ENCODE measurements around the gene SULT1A3.
A peak's percentile ranks its signal among the peaks of the same experiment; 100 is the strongest.
"Not testable (repeated sequence)": the region's sequence is repeated elsewhere in the genome, so short reads cannot be mapped to it uniquely, and the experiment has no call there.

SULT1A3 gene

DNA sequence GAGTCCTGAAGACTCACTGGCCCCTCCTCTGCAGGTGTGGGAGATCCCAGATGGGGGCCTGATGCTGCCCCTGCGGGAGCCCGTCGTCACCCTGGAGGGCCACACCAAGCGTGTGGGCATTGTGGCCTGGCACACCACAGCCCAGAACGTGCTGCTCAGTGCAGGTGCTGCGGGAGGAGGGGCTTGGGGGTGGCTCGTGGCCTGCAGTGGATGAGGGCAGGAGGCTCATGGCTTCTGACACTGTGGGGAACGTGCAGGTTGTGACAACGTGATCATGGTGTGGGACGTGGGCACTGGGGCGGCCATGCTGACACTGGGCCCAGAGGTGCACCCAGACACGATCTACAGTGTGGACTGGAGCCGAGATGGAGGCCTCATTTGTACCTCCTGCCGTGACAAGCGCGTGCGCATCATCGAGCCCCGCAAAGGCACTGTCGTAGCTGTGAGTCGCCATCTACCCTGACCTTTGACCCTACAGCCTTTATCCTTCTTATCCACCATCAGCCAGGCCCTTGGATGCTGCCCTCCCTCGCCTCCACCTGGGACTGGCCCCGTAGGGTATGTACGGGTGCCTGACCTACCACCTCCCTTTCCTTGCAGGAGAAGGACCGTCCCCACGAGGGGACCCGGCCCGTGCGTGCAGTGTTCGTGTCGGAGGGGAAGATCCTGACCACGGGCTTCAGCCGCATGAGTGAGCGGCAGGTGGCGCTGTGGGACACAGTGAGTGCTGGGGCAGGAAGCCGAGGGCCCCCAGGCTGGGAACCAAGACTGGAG lies 12.1 kb upstream of the SULT1A3 start:
- peak in 4 of 14 donors; percentile 11 to 45 (median 34) for DNase-seq

DNA sequence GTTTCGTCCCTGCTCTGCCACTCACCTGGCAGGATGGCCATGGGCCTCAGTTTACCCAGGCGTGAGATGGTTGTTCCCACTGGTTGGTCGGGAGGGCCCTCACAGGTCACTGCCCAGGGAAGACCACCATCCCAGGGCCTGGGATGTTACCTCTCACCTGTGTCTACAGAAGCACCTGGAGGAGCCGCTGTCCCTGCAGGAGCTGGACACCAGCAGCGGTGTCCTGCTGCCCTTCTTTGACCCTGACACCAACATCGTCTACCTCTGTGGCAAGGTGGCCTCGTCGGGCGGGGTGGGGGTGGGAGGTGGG lies 11.5 kb upstream of the SULT1A3 start:
- no peak for DNase-seq

DNA sequence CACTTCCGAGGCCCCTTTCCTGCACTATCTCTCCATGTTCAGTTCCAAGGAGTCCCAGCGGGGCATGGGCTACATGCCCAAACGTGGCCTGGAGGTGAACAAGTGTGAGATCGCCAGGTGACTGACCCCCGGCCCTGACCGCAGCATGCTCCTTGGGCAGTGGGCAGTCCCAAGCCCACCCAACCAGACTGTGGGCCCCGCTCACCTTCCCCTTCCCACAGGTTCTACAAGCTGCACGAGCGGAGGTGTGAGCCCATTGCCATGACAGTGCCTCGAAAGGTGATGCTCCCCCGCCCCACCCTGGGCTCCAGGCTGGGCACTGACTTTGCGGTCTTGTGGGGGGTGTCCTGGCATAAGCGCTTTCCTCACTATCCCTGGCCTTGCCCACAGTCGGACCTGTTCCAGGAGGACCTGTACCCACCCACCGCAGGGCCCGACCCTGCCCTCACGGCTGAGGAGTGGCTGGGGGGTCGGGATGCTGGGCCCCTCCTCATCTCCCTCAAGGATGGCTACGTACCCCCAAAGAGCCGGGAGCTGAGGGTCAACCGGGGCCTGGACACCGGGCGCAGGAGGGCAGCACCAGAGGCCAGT lies 11.0 kb upstream of the SULT1A3 start:
- no peak for DNase-seq

DNA sequence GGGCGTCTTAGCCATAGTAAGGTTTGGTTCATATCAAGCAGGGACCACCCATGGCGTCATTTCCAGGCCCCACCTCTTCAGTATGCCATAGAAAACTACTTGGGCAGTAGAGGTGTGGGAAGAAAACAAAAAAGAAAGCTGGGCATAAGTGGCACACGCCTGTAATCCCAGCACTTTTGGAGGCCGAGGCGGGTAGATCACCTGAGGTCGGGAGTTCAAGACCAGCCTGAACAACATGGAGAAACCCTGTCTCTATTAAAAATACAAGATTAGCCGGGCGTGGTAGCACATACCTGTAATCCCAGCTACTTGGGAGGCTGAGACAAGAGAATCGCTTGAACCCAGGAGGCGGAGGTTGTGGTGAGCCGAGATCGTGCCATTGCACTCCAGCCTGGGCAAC lies 7.9 kb upstream of the SULT1A3 start:
- DNase-seq = not testable (repeated sequence)

DNA sequence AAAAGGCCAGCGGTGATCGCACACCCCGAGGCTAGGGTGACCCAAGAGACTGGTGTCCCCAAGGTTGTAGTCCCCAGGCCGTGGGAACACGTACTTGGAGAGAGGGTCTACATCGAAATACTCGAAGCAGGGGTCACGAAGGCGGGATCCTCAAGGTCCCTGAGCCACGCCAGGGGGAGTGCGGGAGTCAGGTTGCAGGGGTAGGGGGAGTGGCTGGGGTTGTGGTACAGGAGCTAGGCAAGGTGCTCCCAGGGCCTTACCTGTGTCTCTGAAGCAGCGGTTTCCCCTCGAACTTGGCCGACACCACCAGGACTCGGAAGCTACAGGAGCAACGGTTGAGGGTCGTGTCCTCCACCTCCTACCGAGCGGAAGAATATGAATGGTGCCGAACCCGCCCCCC lies 6.0 kb upstream of the SULT1A3 start:
- DNase-seq = not testable (repeated sequence)

DNA sequence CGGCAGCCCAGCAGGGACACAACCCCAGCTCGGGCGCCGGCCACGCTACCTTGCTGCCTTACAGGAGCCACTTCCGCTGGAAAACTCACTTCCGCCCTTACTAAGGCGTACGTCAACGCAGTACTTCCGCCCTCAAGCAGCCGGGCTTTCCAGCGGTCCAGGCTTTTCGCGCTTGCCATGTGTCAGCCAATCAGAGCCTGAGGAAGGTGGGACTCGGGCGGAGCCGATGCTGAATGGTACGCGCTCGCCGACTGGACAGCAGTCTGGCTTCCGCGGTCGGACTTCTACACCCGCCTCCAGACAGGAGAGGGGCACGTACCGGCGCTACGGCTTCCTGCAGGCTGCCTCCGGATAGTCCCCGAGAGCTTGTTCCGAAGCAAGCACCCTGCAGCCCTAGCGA lies 5.4 kb upstream of the SULT1A3 start, which contains the start of the genes BOLA2B and SLX1A:
BOLA2B (minus strand) TSS at position 52 of the 400 bp plus-strand sequence. CDS start 71 bp downstream, outside the sequence.
SLX1A (plus strand) TSS at position 261 of the 400 bp plus-strand sequence. CDS start 210 bp downstream, outside the sequence.
- DNase-seq = not testable (repeated sequence)

DNA sequence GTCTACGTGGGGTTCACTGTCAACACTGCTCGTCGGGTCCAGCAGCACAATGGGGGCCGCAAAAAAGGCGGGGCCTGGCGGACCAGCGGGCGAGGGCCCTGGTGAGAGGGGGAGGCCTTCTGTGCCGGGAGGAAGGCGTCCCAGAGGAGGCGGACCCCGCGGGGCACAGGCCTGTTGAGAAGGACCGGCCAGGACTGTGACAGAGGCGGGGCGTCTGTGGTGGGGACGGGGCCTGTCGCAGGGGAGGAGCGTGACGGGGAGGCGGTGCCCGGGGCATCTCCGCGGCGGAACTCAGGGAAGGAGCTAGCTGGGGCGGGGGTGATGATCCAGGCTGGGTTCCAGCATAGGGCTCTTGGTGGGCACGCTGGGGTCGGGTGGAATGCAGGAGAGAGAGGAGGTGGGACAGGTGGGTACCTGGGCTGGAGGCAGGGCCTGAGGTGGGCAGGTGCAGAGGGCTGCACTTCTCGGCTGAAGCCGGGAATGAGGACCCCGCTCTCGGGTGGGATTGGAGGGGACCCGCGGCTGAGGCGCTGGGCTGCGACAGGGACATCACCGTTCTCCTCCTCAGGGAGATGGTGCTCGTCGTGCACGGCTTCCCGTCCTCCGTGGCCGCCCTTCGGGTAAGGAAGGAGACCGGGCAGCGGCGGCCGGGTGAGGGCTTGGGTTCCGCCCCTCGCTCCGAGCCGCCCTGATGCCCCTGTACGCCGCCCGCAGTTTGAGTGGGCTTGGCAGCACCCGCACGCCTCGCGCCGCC lies 4.7 kb upstream of the SULT1A3 start:
- DNase-seq = not testable (repeated sequence)

DNA sequence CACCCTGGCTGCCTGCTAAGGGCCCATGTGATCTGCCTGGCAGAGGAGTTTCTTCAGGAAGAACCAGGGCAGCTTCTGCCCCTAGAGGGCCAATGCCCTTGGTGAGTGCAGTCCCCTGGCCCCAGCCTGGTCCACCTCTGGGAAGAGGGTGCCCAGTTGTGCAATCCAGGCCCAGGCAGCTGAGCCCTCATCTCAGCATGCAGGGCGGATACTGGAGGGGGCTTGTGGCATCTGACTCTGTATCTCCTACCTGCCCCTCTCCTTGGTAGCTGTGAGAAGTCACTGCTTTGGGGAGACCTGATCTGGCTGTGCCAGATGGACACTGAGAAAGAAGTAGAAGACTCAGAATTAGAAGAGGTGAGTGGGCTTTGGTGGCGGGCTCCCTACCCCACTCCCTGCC lies 2.1 kb upstream of the SULT1A3 start:
- not testable (repeated sequence) for DNase-seq

DNA sequence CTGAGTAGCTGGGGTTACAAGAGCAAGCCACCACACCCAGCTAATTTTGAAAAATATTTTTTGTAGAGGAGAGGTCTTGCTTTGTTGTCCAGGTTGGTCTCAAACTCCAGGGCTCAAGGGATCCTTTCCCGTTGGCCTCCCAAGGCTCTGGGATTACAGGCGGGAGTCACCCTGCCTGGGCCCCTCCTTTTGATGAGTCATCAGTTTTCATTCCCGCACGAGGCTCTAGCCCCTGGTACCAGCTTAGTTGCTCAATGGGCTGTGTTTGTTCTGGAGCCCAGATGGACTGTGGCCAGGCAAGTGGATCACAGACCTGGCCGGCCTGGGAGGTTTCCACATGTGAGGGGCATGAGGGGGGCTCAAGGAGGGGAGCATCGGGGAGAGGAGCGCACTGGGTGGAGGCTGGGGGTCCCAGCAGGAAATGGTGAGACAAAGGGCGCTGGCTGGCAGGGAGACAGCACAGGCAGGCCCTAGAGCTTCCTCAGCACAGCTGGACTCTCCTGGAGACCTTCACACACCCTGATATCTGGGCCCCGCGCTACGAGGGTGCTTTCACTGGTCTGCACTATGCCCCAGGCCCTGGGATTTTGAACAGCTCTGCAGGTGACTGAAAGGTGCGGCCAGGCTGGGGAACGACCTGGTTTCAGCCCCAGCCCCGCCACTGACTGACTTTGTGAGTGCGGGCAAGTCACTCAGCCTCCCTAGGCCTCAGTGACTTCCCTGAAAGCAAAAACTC lies 721 bp downstream of the SULT1A3 start:
- not testable (repeated sequence) for DNase-seq

DNA sequence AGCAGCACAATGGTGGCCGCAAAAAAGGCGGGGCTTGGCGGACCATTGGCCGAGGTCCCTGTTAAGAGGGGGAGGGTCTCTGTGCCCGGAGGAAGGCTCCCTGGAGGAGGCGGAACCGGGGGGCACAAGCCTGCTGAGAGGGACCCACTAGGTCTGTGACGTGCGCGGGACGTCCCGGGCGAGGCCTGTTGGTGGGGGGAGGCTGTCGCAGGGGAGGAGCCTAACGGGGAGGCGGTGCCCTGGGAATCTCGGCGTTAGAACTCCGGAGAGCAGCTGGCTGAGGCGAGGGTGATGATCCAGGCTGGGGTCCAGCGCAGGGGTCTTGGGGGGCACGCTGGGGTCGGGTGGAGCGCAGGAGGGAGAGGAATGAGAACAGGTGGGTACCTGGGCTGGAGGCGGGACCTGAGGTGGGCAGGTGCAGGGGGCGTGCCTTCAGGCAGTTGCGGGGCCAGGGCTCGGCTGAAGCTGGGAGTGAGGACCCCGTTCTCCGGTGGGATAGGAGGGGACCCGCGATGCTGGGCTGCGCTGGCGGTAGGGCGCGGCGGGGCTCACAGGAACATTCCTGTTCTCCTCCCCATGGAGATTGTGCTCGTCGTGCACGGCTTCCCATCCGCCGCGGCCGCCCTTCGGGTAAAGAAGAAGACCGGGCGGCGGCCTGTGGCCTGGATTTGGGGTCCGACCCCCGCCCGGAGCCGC lies 6.6 kb downstream of the SULT1A3 start:
- DNase-seq = not testable (repeated sequence)

DNA sequence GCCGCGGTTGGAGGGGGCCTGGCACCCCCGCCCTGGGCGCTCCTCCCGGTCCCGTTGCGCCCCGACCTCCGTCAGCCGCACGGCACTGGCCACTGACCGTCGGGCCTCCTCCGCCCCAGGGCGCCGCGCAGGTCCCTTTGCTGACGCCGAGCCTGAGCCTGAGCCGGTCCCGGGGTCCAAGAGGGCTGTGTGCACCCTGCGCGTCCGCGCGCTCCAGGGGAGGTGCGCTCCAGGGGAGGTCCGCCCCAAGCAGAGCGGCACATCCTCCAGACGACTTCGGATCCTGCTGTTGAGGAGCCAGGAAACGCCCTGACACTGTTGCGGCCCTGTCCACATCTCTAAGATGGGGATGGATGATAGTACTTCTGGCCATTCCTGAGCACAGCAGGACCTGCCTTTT lies 7.2 kb downstream of the SULT1A3 start:
- DNase-seq = not testable (repeated sequence)

DNA sequence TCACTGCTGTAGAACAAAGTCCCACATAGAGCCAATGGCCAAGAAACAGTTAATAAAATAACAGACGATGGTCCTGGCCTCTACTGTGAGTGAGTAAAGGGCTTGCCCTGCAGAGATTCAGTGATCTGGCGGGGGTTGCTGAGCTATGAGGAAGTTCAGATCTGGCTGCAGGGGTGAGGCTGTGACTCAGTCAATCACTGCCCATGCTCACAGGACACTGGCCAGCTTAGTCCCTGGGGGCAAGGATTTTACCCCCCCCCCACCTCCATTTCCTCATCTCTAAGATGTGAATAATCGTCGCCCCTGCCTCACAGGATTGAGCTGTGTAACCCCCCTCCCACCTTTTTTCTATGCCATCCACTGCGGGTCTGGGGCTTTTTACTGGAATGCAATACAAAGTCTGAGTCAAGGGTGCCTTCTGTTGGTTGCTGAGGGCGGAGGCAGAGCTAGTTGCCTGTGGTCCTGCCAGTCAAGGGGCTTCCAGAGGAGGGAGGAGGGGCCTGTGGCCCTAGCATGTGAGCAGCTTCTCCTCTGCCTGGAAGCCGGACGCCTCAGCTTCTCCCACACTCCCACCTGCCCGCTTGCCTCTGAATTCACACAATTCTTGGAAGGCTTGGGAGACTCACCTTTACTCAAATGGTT lies 8.1 kb downstream of the SULT1A3 start:
- not testable (repeated sequence) for DNase-seq

DNA sequence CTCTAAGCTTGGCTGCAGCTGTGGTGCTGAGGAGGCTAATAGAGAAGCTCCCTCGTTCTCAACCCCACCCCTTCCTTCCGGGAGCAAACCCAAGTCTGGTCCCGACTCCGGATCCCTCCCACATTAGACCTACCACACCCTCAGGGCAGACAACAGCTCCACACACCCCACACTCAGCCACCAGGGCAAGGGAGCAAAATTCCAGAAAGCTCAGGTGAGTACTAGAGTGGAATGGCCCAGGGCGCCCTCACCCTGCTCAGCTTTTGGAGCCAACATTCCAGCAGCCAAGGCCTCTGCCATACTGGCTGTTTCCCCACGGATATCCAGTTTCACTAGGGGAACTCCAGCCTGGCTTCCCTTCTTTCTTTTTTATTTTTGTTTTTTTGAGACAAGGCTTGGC lies 10.0 kb downstream of the SULT1A3 start:
- DNase-seq = not testable (repeated sequence)

DNA sequence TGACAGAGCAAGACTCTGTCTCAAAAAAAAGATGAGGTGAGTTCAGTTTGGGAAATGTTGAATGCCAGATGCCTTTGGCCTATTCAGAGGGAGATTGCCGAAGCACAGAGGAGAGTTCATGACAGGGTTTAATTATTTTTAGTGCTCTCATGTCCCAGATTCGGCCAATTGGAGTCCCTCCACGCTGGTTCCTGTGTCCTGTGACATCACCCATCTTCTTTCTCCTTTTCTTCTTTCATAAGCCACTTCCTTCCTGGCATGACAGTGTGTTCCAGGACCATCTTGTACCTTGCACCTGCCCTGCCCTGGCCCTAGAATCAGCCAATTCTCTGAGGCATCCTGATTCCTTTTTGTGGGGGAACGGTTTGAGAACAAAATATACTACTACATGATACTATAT lies 12.4 kb downstream of the SULT1A3 start:
- DNase-seq = not testable (repeated sequence)

DNA sequence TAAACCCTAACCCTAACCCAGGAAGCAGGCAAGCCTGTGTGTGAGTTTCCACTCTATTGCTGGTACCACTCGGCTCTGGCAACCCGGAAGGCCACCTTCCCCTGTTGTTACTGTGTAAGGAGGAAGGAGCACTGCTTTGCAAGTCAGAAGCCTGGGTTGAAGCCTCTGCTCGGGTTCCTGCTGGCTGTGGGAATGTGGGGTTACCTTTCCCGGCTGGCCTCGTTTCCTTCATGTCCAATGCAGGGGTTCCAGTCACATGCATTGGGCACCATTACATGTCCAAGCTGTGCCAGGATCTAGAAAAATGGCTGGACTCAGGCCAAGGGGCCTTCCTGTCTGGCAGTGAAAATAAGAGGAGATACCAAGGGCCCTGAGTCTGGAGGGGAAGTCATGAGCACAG lies 18.0 kb downstream of the SULT1A3 start:
- not testable (repeated sequence) for DNase-seq

DNA sequence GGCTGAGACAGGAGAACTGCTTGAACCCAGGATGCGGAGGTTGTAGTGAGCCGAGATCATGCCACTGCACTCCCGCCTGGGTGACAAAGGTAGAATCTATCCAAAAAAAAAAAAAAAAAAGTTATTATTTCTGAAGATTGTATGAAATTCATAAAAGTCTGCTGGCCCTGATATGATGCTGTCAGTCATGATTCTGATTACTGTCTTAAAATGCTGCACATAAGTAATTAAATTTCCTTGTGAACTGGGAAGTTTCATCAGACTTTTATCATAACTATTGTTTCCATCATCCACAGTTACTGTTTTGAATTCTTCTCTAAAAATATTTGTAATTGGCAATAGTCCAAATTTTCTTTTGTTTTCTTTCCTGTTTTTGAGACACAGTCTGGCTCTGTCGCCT lies 49.3 kb downstream of the SULT1A3 start, which contains the start of gene NPIPB13:
NPIPB13 (minus strand) TSS at position 101 of the 400 bp plus-strand sequence. CDS start 2,906 bp downstream, outside the sequence.
- not testable (repeated sequence) for DNase-seq

All from C1 segment of cervical spinal cord (tissue), 14 donors.